DND-41 (cell line): ENCODE data around the gene OPTC.

Source experiments
- CTCF ChIP-seq: IDR thresholded peaks from 2 replicates; pipeline ENCODE4 v1.5.1; 2012; ENCODE audit warnings: borderline replicate concordance, low read length, moderate library complexity, mild to moderate bottlenecking; ENCODE audit not compliant: poor library complexity, severe bottlenecking; ENCODE audit errors: extremely low read depth
- EZH2 ChIP-seq: IDR thresholded peaks from 3 replicates; pipeline ENCODE4 v1.6.1; 2012; ENCODE audit warnings: borderline replicate concordance, low read depth, mild to moderate bottlenecking, moderate library complexity, low read length, inconsistent platforms; ENCODE audit not compliant: severe bottlenecking

- no peak for TF ChIP-seq CTCF
- no peak for TF ChIP-seq EZH2
These were observed 25.3 kb downstream of the OPTC start for GRCh38 chr1:203519053-203519840.
